ENCODE data around the gene KRT7.
"Not testable (repeated sequence)": the region's sequence is repeated elsewhere in the genome, so short reads cannot be mapped to it uniquely, and the experiment has no call there.

KRT7 gene

DNA sequence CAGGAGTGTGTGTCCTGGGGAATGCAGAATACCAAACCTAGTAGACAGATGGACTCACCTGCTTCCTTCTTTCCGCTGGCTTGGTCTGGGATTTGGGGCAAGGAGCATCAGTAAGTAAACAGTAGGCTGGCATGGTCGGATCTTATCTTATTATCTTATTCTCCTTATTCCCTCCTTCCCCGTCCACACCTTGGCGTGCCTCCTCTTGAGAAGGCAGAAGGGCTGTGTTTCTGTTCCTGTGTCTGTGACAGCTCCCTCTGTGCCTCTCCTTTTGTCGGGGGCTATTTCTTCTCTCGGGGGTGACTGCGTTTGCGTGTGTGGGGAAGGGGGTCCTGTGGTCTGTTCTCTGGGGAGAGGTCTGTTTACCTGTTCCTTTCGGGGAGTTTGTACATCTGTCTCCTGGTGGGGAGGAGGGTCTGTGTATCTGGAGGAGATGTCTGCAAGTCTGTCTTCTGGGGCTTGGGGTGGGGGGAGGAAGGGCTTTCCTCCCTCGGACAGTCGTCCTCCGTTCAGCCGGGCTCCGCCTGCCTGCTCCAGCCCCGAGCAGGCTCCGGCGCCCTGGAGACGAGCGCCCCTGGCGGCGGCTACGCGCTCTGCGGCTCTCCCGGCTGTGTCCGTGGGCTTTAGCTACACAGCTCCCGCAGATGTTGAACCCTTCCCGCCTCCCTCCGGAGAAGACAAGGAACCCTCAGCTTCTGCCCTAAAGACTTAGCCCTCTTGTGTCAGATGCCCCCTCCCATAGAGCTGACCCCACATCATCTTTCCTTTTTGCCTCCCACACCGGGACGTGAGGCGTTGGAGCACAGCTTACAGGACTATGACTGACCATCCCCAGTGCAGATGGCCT, 45.8 kb downstream of the KRT7 start:
- DNase-seq (ENCODE audit: low spot score), result peak; percentile 93

DNA sequence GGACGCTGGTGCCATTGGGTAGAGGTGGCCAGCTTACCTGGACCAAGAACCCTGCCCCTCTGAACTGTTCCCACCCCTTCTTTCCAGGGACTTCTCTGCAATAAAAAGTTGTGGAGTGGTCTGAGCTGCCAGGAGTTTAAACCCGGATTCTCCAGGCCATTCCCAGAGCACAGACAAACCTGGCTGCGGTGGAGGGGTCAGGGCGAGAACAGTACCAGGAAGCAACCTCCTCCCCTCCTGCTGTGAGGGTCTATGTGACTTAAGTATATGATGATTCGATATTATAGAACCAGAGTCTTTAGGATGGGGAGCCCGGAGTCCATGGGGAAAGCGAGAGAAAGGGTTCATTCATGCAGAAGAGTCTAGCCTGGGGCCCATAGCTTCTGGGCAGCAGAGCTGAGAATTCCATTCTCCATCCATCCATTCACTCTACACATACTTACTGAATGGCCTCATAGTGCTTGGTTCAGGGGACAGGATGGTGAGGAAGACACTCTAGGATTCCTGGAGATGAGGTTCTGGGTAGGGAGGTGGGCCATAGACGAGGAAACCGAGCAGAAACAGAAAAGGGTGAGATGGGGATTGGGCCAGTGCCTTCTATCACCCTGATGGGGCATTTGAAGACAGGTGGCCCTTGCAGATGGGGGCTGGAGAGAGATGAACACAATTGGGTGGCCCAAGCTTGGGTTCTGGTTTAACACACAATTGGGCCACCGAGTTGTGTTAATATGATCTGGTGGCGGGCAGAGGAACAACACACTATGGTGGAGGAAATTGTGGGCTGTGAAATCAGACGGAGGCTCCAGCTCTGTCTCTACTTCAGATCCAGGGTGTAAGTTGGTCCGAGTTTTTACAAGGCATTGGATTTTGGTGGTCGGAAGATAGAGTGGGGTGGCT, 46.6 kb downstream of the KRT7 start:
- peak; percentile 34 for DNase-seq (ENCODE audit: low spot score)

GRCh38 chr12:52280319-52280795, 47.3 kb downstream of the KRT7 start:
- DNase-seq (ENCODE audit: low spot score), result peak; percentile 99

- peak; percentile 98 for DNase-seq (ENCODE audit: low spot score)
Measured at GRCh38 chr12:52280796-52281560, 47.9 kb downstream of the KRT7 start.

GRCh38 chr12:52284562-52285171, 51.6 kb downstream of the KRT7 start:
- DNase-seq (ENCODE audit: low spot score), result no peak

DNA sequence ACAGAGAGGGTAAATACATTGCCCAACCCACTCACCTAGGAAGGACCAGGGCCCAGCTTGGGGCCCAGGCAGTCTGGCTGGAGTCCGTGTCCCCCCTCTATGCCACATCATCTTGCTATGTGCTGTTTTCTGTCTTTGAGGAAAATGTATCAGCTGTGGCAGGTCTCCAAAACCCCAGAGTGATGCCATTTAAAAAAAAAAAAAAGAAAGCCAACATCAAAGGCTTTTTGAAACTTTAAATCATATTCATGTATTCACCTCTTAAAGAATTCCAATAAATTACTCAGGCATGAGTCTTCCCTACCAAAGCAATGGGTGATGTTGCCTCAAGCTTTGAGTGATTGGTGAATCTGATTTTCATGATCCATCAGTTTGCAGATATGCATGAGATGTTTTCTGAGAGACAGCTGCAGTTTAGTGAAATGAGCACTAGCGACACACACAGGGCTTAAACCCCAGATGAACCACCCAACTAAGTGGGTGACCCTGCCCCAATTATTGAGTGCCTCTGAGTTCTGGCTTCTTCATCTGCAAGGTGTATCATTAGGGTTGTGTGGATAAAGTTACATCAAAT, 52.2 kb downstream of the KRT7 start:
- peak; percentile 80 for DNase-seq (ENCODE audit: low spot score)

DNA sequence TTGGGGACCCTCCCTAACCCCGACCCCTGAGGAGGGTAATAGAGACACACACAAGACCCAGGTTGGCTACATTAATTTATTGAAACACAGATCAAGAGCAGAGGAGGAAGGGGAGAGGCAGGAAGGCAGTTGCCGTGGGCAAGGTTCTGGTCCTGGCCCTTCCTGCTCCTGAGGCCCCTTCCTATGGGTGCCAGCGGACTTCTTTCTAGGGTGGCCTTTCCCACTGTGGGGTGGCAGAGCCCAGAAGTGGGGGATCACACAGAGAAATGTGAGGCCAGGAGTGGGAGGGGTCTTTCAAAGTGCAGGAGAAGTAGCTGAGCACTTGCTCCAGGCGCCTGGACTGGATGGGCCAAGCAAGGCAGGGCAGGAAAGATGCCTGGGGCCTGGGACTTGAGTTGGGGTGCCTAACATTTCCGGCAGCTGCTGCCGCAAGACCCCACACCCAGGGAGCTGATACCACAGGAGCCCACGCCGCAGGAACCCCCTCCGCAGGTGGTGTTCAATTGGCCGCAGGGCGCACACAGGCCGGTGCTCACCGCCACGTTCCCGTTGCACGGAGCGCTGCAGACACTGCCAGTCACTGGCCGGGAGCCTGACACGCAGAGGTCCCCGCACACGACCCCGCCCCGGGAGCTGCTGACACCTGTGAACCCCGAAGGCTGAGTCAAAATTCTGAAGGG, 52.9 kb downstream of the KRT7 start:
- DNase-seq (ENCODE audit: low spot score), result no peak

DNA sequence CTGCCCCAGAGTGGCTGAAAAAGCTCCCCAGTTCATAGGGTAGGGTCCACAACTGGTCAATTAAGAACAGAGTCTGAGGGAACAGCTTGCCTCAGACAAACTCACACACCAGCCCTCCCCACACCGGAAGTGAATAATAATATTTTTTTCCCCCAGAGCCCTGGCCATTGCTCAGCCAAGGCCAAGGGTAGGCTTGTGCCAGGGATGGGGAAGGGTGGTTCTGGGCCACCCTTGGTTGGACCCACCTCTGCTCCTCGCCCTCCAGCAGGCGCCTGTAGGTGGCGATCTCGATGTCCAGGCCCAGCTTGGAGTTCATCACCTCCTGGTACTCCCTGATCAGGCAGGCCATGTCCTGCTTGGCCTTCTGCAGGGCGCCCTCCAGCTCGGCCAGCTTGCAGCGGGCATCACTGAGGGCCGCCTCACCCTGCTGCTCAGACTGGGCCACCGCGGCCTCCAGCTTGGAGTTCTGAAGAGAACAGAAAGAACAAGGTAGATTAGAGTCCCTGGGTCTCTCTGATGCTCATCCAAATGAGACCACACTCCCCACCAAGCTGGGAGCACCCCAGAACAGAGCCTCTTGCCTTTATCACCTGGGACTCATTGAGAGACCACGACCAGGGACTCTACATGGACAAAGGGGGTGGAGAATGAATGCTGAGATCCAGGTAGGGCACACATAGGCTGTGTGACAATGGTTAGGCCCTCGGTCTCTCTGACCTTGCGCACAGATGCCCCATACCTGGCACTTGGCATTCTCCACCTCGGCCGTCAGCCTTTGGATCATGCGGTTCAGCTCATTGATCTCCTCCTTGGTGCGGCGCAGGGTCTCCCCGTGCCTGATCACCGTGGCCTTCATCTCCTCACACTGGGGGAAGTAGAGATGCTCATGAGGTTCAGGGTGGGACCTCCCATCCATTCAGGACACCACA, 54.1 kb downstream of the KRT7 start:
- not testable (repeated sequence) for DNase-seq (ENCODE audit: low spot score)

- not testable (repeated sequence) for DNase-seq (ENCODE audit: low spot score)
Measured at GRCh38 chr12:52287816-52288805, 55.1 kb downstream of the KRT7 start.

DNA sequence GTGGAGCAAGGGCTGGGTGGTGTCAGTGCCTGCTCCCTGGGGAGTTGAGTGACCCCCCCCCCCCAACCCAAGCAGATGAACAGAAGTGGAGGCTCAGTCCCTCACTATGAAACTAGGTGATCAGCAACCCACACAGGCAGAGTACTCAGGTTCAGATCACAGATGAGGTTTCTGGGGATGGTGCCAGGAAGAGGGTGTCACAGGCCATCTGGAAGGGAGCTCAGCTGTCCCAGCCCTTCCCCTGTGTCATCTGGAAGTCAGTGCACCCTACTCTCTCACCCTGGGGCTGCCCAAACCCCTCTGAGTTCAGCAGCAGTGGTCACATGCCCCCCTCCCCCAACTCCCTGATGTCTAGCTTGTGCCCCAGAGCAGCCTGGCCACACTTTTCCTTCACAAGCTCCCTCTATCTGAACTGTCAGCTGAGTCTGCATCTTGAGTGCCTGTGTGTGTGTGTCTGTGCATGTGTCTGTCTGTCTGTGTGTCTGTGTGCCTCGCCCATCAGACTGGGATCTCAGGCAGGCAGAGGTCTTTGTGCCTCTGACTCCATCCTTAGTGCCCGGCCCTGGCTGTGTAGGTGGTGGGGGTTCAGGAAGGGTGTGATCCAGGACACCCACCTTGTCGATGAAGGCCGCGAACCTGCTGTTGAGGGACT, 57.6 kb downstream of the KRT7 start:
- not testable (repeated sequence) for DNase-seq (ENCODE audit: low spot score)

- DNase-seq (ENCODE audit: low spot score), result no peak
Measured at GRCh38 chr12:52291267-52291935, 58.4 kb downstream of the KRT7 start, which contains the start of gene KRT81. Gene KRT81, minus strand, starts transcription at chr12:52291534. Its CDS starts 69 bp downstream, at chr12:52291465.

- no peak for DNase-seq (ENCODE audit: low spot score)
Measured at GRCh38 chr12:52293926-52294325, 60.9 kb downstream of the KRT7 start.

DNA sequence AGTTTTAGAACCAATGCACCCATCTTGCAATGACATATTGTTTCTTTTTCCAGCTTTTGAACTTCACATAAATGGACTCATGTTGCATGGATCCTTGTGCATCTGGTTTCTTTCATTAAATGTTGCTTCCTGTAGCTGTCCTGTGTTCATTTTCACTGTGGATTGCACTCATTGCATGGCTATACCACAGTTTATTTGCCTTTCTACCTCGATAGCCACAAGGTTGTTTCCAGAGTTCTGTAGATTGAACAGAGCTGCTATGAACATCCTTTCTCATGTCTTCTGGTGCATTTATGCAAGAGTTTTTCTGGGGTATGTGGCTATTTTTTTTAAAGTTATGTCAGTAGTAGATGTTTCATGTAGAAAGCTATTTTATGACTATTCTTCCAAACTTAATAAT, 61.8 kb downstream of the KRT7 start:
- DNase-seq (ENCODE audit: low spot score), result no peak

DNA sequence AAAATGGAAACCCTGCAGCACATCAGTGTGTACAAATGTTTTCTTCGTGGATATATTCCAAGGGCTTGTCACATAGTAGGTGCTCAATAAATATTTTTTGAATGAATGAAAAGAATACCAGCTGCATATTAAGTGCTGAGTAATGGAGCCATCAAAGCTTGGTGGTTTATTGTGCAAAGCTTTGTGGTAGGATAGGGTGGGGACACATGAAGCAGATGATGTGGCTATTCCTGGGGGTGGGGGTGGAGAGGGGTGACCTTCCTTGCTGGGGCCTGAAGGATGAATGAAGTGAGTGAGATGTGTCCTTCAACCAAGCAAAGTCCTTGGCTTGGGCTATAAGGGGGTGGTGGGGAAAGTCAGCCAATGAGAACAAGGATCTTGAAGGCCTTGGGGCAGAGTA, 62.6 kb downstream of the KRT7 start:
- DNase-seq (ENCODE audit: low spot score), result peak; percentile 31

DNA sequence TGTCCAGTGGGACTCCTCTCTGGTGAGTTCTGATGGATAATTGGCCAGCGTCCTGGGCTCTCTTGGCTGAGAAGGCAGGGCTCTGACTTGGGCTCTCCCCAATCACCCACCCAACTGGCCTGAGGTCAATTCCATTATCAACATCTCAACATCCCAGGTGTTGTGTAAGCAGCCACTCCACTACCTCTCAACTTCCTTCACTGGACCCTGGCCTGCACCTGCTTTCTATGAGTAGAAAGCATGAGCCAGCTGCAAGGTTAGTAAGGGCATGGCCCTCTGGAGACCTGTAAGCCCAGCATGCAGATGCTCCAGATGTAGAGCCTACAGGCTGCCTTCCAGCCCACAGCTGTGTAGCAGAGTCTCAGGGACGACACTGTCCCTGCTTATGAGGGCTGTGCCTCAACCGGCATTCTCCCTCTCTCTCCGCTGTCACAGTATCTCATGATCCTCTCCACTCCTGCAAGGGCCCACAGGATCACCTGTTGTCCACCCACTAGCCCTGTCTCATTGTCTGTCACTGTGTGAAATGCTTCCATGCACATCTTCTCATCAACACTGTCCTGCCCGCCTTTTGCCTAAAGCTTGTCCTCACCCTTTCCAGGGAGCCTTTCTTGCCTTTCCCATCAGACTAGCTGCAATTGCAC, 63.7 kb downstream of the KRT7 start:
- DNase-seq (ENCODE audit: low spot score), result peak; percentile 19
